ENCODE results near the gene MT1H. TPM values are rescaled to one million over a fixed set of nuclear protein-coding genes. Genes with fewer than 3 reads are reported as not detected.

The MT1H gene
- total RNA-seq, 1 experiment from 2014 or later = not detected

GRCh38 chr16:56623637-56624036 is 46.0 kb upstream of the MT1H start:
- Mint-ChIP-seq H3K27me3 (ENCODE audit: insufficient read depth, unreplicated experiment) (peaks cover 13% of the 10 kb centered on the region), H3K4me3 (ENCODE audit: unreplicated experiment) (no peak overlapping the region), H3K4me1 (ENCODE audit: low read depth, unreplicated experiment) (no peaks in the 10 kb centered on the region), H3K9me3 (ENCODE audit: unreplicated experiment) (no peaks in the 10 kb centered on the region), H3K27ac (ENCODE audit: unreplicated experiment) (no peak overlapping the region), H3K36me3 (ENCODE audit: insufficient read depth, unreplicated experiment) (no peaks in the 10 kb centered on the region)
- Histone ChIP-seq H3K4me3 (ENCODE audit: low read depth, low read length) (no peak overlapping the region), H3K36me3 (ENCODE audit: control insufficient read depth, insufficient read depth, low read length) (no peaks in the 10 kb centered on the region), H3K9me3 (no peaks in the 10 kb centered on the region), H3K4me1 (no peaks in the 10 kb centered on the region), H3K27me3 (replicated peaks; ENCODE audit: control insufficient read depth, insufficient read depth, low read length) (no peaks in the 10 kb centered on the region)
- BruUV-seq (replicated peaks) = no TSS peak
- ChIA-PET POLR2A (no interaction called here), CTCF (interaction anchor here (0.5 to 1.5 kb wide), 2 partner anchors 19 to 78 kb away, joined by 3 to 4 read pairs; no protein-coding TSS in a partner anchor)
- TF ChIP-seq CTCF (IDR thresholded peaks at IDR 0.05; ENCODE audit: insufficient read depth in 1 of 2, low read depth in 1 of 2, low read length in 1 of 2, severe bottlenecking in 1 of 2, unreplicated experiment in 1 of 2) = no peak
- DNase-seq = no peak
- intact Hi-C loops (cut with micrococcal nuclease; ENCODE audit: unreplicated experiment) = no loop called here

GRCh38 chr16:56625140-56625942 is 44.3 kb upstream of the MT1H start, which contains the start of gene MT1E:
Gene MT1E (plus strand): TSS chr16:56625781. CDS start chr16:56625852, 71 bp downstream.
- BruUV-seq (replicated peaks) = no TSS peak
- Mint-ChIP-seq H3K9me3 (ENCODE audit: unreplicated experiment) (no peaks in the 10 kb centered on the region), H3K4me1 (ENCODE audit: low read depth, unreplicated experiment) (no peaks in the 10 kb centered on the region), H3K36me3 (ENCODE audit: insufficient read depth, unreplicated experiment) (no peaks in the 10 kb centered on the region), H3K27me3 (ENCODE audit: insufficient read depth, unreplicated experiment) (peaks cover 6% of the 10 kb centered on the region), H3K27ac (ENCODE audit: unreplicated experiment) (no peak within 1 kb of the TSS), H3K4me3 (ENCODE audit: unreplicated experiment) (peak within 1 kb of the TSS; percentile 71)
- Histone ChIP-seq H3K4me3 (ENCODE audit: low read depth, low read length) (peak within 1 kb of the TSS; percentile 16), H3K36me3 (ENCODE audit: control insufficient read depth, insufficient read depth, low read length) (no peaks in the 10 kb centered on the region), H3K27me3 (replicated peaks; ENCODE audit: control insufficient read depth, insufficient read depth, low read length) (no peaks in the 10 kb centered on the region), H3K4me1 (no peaks in the 10 kb centered on the region), H3K9me3 (no peaks in the 10 kb centered on the region)
- POLR2A ChIA-PET = no interaction called here
- intact Hi-C loops (cut with micrococcal nuclease; ENCODE audit: unreplicated experiment) = no loop called here
- no peak for TF ChIP-seq CTCF (IDR thresholded peaks at IDR 0.05; ENCODE audit: insufficient read depth in 1 of 2, low read depth in 1 of 2, low read length in 1 of 2, severe bottlenecking in 1 of 2, unreplicated experiment in 1 of 2)
- DNase-seq = no peak
- CTCF ChIA-PET = interaction anchor here (0.6 to 1.1 kb wide), 3 partner anchors 22 to 76 kb away, joined by 3 read pairs; no protein-coding TSS in a partner anchor

- H3K4me1 ChIP-seq = no peaks in the 10 kb centered on the region
- peak overlapping the region; percentile 71 for H3K4me3 Mint-ChIP-seq (ENCODE audit: unreplicated experiment)
- H3K4me3 ChIP-seq (ENCODE audit: low read depth, low read length) = no peak overlapping the region
- no peaks in the 10 kb centered on the region for H3K9me3 Mint-ChIP-seq (ENCODE audit: unreplicated experiment)
- intact Hi-C loops (cut with micrococcal nuclease; ENCODE audit: unreplicated experiment) = no loop called here
- no peaks in the 10 kb centered on the region for H3K9me3 ChIP-seq
- peaks cover 6% of the 10 kb centered on the region for H3K27me3 Mint-ChIP-seq (ENCODE audit: insufficient read depth, unreplicated experiment)
- H3K36me3 ChIP-seq (ENCODE audit: control insufficient read depth, insufficient read depth, low read length) = no peaks in the 10 kb centered on the region
- ChIA-PET CTCF (interaction anchor here (0.6 to 1.1 kb wide), 2 partner anchors 24 to 75 kb away, joined by 3 read pairs; no protein-coding TSS in a partner anchor), POLR2A (no interaction called here)
- no peaks in the 10 kb centered on the region for H3K36me3 Mint-ChIP-seq (ENCODE audit: insufficient read depth, unreplicated experiment)
- DNase-seq = no peak
- no peaks in the 10 kb centered on the region for H3K4me1 Mint-ChIP-seq (ENCODE audit: low read depth, unreplicated experiment)
- BruUV-seq (replicated peaks) = no TSS peak
- no peak overlapping the region for H3K27ac Mint-ChIP-seq (ENCODE audit: unreplicated experiment)
- TF ChIP-seq CTCF (IDR thresholded peaks at IDR 0.05; ENCODE audit: insufficient read depth in 1 of 2, low read depth in 1 of 2, low read length in 1 of 2, severe bottlenecking in 1 of 2, unreplicated experiment in 1 of 2) = no peak
- H3K27me3 ChIP-seq (replicated peaks; ENCODE audit: control insufficient read depth, insufficient read depth, low read length) = no peaks in the 10 kb centered on the region
Observed at GRCh38 chr16:56625943-56626654, 43.5 kb upstream of the MT1H start.
